K562 (cell line): ENCODE data around the gene KLRB1. TPM values are rescaled to one million over a fixed set of nuclear protein-coding genes. Genes with fewer than 3 reads are reported as not detected.

ENCODE experiments used
- ATAC-seq: fragments of 200-7000 bp; cut with Tn5 transposase; 3 replicates; pipeline ENCODE4 v1.9.1; 2020; ENCODE audit warnings: moderate library complexity
- BruUV-seq: library from RNA; stranded (reverse); fragments of 400-500 nt; replicated peaks from 2 replicates; lab custom pipeline; 2021; lab: Mats Ljungman, UMichigan
- CTCF ChIA-PET: fragments of 300-600 bp; formaldehyde crosslinking; extraction: SDS; loops from one replicate; lab custom pipeline; 2021; ENCODE audit warnings: low intra/inter-chr PET ratio; lab: Yijun Ruan, JAX
- POLR2A ChIA-PET: fragments of 300-600, 350-650 bp; sonication (Branson Sonifier 250); formaldehyde crosslinking; extraction: SDS; loops from one replicate; lab custom pipeline; 2021; ENCODE audit warnings: antibody characterized with exemption, inconsistent platforms; lab: Yijun Ruan, JAX
- DNase-seq, 4 experiments: peaks; one replicate each; pipeline versions ENCODE4 v3.0.0 to v3.0.0-alpha.2; 2011 to 2018; ENCODE audit warnings: low spot score in 3 of 4, mixed read lengths in 3 of 4; ENCODE audit errors: extremely low read depth in 1 of 4
- FAIRE-seq: peaks from 2 replicates; lab custom pipeline; 2011; peaks lifted over from hg19 to GRCh38; lab: Jason Lieb, UNC
- H2AFZ ChIP-seq: 2 replicates; pipeline ENCODE4 v1.6.0; 2011; ENCODE audit warnings: low read depth, low read length, control low read depth, inconsistent platforms
- H3K27ac ChIP-seq: fragments of 200-600 bp; 3 replicates; pipeline ENCODE4 v1.8.0; 2011; ENCODE audit warnings: low read depth, mild to moderate bottlenecking, control low read depth, inconsistent platforms, low read length, moderate library complexity, mixed read lengths; ENCODE audit errors: extremely low read depth
- H3K27me3 ChIP-seq, 2 experiments: fragments of 300-600 bp in 1 of 2; 2 replicates in 1 of 2; 3 replicates in 1 of 2; pipeline versions ENCODE4 v1.6.0 to v1.8.0; 2011; ENCODE audit warnings: inconsistent platforms in 2 of 2, low read length in 2 of 2, mild to moderate bottlenecking in 1 of 2, mixed read lengths in 1 of 2, moderate library complexity in 1 of 2; ENCODE audit not compliant: control insufficient read depth in 2 of 2, insufficient read depth in 2 of 2
- H3K36me3 ChIP-seq: fragments of 300-600 bp; 3 replicates; pipeline ENCODE4 v1.8.0; 2011; ENCODE audit warnings: mild to moderate bottlenecking, low read length, inconsistent platforms; ENCODE audit not compliant: control insufficient read depth, insufficient read depth
- H3K4me1 ChIP-seq, 2 experiments: fragments of 200-600 bp in 1 of 2; replicated peaks in 1 of 2; 2 replicates in 1 of 2; 3 replicates in 1 of 2; pipeline versions ENCODE4 v1.5.1 to v1.8.0; 2011; ENCODE audit warnings: inconsistent platforms in 2 of 2, low read length in 2 of 2, mild to moderate bottlenecking in 1 of 2, mixed read lengths in 1 of 2, moderate library complexity in 1 of 2; ENCODE audit not compliant: control insufficient read depth in 2 of 2, insufficient read depth in 2 of 2
- H3K4me2 ChIP-seq: 2 replicates; pipeline ENCODE4 v1.6.1; 2011; ENCODE audit warnings: low read length, control low read depth, inconsistent platforms, mixed read lengths; ENCODE audit not compliant: insufficient read depth
- H3K4me3 ChIP-seq: fragments of 200-600 bp; sonication (generic), shearing (Covaris generic); 2 replicates; pipeline ENCODE4 v1.5.1; 2016; ENCODE audit warnings: control low read depth, inconsistent platforms
- H3K79me2 ChIP-seq: fragments of 200-600 bp; 3 replicates; pipeline ENCODE4 v1.8.0; 2011; ENCODE audit warnings: low read length, inconsistent platforms; ENCODE audit not compliant: control insufficient read depth, insufficient read depth
- H3K9ac ChIP-seq, 2 experiments: 2 replicates each; pipeline versions ENCODE4 v1.6.0 to v1.6.1; 2011; ENCODE audit warnings: low read depth in 2 of 2, low read length in 2 of 2, control low read depth in 1 of 2, inconsistent platforms in 1 of 2, mild to moderate bottlenecking in 1 of 2, mixed read lengths in 1 of 2; ENCODE audit not compliant: insufficient read depth in 1 of 2
- H3K9me1 ChIP-seq: one replicate; pipeline ENCODE4 v1.6.0; 2011; ENCODE audit warnings: inconsistent platforms, mild to moderate bottlenecking, low read length, moderate library complexity; ENCODE audit not compliant: control insufficient read depth, insufficient read depth
- H3K9me3 ChIP-seq: replicated peaks from 2 replicates; pipeline ENCODE4 v1.5.1; 2011; ENCODE audit warnings: low read depth, low read length, inconsistent platforms; ENCODE audit not compliant: control insufficient read depth, insufficient read depth
- H4K20me1 ChIP-seq: replicated peaks from 2 replicates; pipeline ENCODE4 v1.6.1; 2011; ENCODE audit warnings: low read length, inconsistent platforms, mixed read lengths; ENCODE audit not compliant: control insufficient read depth, insufficient read depth
- BRF2 ChIP-seq: IDR thresholded peaks from 3 replicates; pipeline ENCODE4 v1.6.1; 2011; ENCODE audit warnings: borderline replicate concordance, mild to moderate bottlenecking; ENCODE audit not compliant: insufficient read length, insufficient read depth
- CTCF ChIP-seq, 3 experiments: IDR thresholded peaks in 2 of 3; conservative IDR thresholded peaks in 1 of 3; 2 replicates each; pipeline ENCODE4 v1.5.1; 2011 to 2012; ENCODE audit warnings: low read length in 3 of 3, mild to moderate bottlenecking in 3 of 3, control low read depth in 2 of 3, improper control_type of control experiment in 1 of 3, inconsistent platforms in 1 of 3, low read depth in 1 of 3, mixed read lengths in 1 of 3, moderate library complexity in 1 of 3; ENCODE audit not compliant: insufficient read depth in 2 of 3
- GTF2F1 ChIP-seq: IDR thresholded peaks from 2 replicates; pipeline ENCODE4 v1.6.1; 2011; ENCODE audit warnings: low read depth, low read length, improper control_type of control experiment
- NCOA1 ChIP-seq: fragments of 450-650 bp; IDR thresholded peaks from 2 replicates; pipeline ENCODE4 v1.6.1; 2016; ENCODE audit warnings: low read depth
- TAL1 ChIP-seq: fragments of 450-650 bp; IDR thresholded peaks from 2 replicates; pipeline ENCODE4 v1.6.1; 2016; ENCODE audit warnings: mild to moderate bottlenecking
- WGBS: fragments of 100-300 bp; shearing (Covaris generic); methylation state at CpG from one replicate; pipeline ENCODE4 v1.1.6; 2016; ENCODE audit warnings: low coverage, mixed read lengths; ENCODE audit not compliant: insufficient coverage; ENCODE audit errors: missing lambda C conversion rate; 5-methylcytosine and 5-hydroxymethylcytosine counted together
- in situ Hi-C: fragments of 300-500 bp; cut with MboI; formaldehyde crosslinking; loops from 4 replicates; pipeline ENCODE4 v1.15.0; 2018; ENCODE audit warnings: inconsistent platforms, mixed read lengths
- intact Hi-C: fragments of 100-400 bp; cut with micrococcal nuclease; formaldehyde crosslinking; loops from 2 replicates; pipeline ENCODE4 v1.14.2; 2022
- polyA plus RNA-seq, 8 experiments: library from polyadenylated mRNA; depleted of rRNA in 4 of 8; stranded (reverse) in 5 of 8; unstranded in 3 of 8; fragments of >200 nt; fragmentation: Nextera tagmentation in 2 of 8; fragmentation: Illumina TruSeq in 1 of 8; extraction: Ambion mirVana in 2 of 8; extraction: Trizol in 1 of 8; gene quantifications; 2 replicates each; pipeline versions ENCODE4 v1.2.1 to v1.2.3, GENCODE V29; 2011 to 2014; ENCODE audit warnings: inconsistent platforms in 1 of 8, missing spikeins in 1 of 8
- total RNA-seq, 7 experiments: library from RNA; depleted of rRNA in 6 of 7; stranded (reverse); fragments of >200 nt in 6 of 7; fragmentation: Illumina TruSeq in 2 of 7; extraction: Trizol in 2 of 7; gene quantifications; 2 replicates each; pipeline versions ENCODE4 v1.2.1 to v1.2.3, GENCODE V29; 2011 to 2021; ENCODE audit warnings: low replicate concordance in 1 of 7

Gene KLRB1
- total and polyA plus RNA-seq, 9 of the 15 experiments (the other 6 are each of a cell fraction or from before 2014, with no cell fraction given): not detected

GRCh38 chr12:9606736-9607372 is 862 bp downstream of the KLRB1 start (continued):
- TF ChIP-seq BRF2 (no peak), NCOA1 (no peak), TAL1 (no peak), CTCF (IDR thresholded peaks at IDR 0.05 in 2 of 3, conservative IDR thresholded peaks at IDR 0.05 in 1 of 3; ENCODE audit: insufficient read depth in 2 of 3, low read depth in 1 of 3, low read length in 3 of 3) (no peak)

- TF ChIP-seq GTF2F1: no peak
- Histone ChIP-seq H3K9me3 (no peaks in the 10 kb centered on the region), H3K4me2 (no peak overlapping the region), H3K27ac (no peak overlapping the region), H3K36me3 (no peaks in the 10 kb centered on the region), H3K4me3 (no peak overlapping the region), H3K4me1 (no peaks in the 10 kb centered on the region), H3K27me3 (no peaks in the 10 kb centered on the region), H3K79me2 (no peaks in the 10 kb centered on the region), H4K20me1 (no peaks in the 10 kb centered on the region), H3K9ac (no peak overlapping the region), H2AFZ (no peak overlapping the region), H3K9me1 (no peaks in the 10 kb centered on the region)
- ChIA-PET CTCF (no interaction called here), POLR2A (no interaction called here)
- BruUV-seq: no TSS peak
- no peak for FAIRE-seq
- intact Hi-C loops (no loop called here), in situ Hi-C loops (no loop called here)
- 37% methylated on average over 3 of the region's 3 CpGs for WGBS
- ATAC-seq: no peak
- no peak for DNase-seq
Observed at GRCh38 chr12:9606247-9606646, 1.5 kb downstream of the KLRB1 start.
